ENCODE results near the gene RBM12.
"Not testable (repeated sequence)": the region's sequence is repeated elsewhere in the genome, so short reads cannot be mapped to it uniquely, and the experiment has no call there.

Gene RBM12, protein sequence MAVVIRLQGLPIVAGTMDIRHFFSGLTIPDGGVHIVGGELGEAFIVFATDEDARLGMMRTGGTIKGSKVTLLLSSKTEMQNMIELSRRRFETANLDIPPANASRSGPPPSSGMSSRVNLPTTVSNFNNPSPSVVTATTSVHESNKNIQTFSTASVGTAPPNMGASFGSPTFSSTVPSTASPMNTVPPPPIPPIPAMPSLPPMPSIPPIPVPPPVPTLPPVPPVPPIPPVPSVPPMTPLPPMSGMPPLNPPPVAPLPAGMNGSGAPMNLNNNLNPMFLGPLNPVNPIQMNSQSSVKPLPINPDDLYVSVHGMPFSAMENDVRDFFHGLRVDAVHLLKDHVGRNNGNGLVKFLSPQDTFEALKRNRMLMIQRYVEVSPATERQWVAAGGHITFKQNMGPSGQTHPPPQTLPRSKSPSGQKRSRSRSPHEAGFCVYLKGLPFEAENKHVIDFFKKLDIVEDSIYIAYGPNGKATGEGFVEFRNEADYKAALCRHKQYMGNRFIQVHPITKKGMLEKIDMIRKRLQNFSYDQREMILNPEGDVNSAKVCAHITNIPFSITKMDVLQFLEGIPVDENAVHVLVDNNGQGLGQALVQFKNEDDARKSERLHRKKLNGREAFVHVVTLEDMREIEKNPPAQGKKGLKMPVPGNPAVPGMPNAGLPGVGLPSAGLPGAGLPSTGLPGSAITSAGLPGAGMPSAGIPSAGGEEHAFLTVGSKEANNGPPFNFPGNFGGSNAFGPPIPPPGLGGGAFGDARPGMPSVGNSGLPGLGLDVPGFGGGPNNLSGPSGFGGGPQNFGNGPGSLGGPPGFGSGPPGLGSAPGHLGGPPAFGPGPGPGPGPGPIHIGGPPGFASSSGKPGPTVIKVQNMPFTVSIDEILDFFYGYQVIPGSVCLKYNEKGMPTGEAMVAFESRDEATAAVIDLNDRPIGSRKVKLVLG

DNA sequence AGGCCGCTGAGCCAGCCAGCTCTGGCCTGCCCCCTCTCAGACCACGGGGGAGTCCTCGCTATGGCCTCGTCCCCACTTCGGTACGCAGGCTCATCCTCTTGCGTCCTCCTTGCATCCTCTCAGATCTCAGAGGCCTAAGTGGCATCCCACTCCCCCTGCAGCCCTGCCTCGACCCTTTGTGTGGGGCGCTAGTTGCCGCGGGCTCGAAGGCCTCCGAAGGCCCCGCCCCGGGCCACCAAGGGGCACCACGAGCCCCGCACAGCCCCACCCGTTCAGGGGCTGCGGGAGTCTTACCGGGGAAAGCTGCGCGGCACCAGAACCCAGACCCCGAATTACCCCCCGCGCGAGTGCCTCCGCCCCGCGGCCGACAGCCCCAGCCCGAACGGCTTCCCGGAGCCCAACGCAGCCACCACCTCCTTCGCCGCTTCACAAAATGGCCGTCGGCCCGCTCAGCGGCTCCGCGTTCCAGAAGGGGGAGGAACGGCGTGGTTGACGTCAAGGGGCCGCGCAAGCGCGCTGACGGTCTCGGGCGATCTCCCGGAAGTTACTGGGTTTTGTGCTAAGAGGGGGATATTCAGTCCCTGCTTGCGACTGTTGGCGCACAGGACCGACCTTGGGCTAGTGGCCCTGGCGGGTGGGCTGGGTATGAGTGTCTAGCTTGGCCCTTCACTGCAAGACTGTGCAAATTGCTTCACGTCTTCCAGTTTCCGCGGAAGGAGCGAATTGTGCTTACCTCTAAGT is at the start of gene RBM12, which contains the start of gene CPNE1:
RBM12 (minus strand) TSS at position 435 of the 741 bp plus-strand sequence. CDS start 9,578 bp downstream, outside the sequence.
CPNE1 (minus strand) TSS at position 435 of the 741 bp plus-strand sequence. CDS start 31,977 bp downstream, outside the sequence.
- peak; percentile 90 for DNase-seq

DNA sequence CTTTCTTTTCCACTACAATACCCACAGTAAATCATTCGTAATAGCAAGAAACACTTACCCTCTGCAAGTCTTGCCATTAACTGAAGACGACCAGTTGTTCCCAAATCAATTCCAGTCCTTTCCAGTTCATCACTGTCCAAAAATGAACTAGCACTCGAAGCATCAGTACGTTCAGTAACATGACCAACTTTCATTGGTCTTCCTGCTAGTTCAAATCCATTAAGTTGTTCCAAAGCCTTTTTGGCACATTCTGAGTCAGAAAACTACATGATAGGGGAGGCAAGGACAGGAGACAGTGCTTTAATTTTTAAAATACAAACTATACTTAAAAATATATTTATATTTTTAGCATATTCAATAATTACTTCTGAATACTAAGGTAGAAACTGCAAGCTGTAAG is 49.4 kb upstream of the RBM12 start:
- no peak for DNase-seq

DNA sequence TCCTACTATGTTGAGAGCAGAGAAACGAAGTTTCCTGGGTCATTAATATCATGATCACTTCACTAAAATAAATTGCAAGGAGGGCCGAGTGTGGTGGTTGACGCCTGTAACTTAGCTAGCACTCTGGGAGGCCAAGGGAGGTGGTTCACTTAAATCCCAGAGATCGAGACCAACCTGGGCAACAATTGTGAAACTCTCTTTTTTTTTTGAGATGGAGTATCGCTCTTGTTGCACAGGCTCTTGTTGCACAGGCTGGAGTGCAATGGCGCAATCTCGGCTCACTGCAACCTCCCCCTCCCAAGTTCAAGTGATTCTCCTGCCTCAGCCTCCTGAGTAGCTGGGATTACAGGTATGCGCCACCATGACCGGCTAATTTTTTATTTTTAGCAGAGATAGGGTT is 48.4 kb upstream of the RBM12 start:
- not testable (repeated sequence) for DNase-seq

DNA sequence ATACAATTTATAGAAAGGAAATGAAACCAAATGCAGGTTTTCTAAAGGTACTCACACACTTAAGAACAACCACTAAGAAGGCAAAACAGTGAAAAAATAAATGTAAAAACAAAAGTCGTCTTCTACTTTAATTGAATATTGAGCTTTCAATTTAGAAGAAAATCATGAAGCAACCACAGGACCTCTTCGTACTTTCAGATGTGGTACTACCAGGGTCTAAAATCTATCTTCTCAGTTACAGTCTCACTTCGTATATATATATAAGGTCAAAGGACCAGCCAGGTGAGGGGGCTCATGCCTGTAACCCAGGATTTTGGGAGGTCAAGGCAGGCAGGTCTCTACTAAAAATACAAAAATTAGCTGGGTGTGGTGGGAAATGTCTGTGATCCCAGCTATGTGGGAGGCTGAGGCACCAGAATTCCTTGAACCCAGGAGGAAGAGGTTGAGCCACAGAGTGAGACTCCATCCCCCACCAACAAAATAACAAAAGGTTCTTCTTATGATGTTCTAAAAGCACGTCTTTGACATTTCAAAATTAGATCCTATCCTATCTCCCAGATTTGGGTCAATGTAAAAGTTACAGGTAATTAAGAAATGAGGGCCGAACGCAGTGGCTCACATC is 47.0 kb upstream of the RBM12 start:
- no peak for DNase-seq

DNA sequence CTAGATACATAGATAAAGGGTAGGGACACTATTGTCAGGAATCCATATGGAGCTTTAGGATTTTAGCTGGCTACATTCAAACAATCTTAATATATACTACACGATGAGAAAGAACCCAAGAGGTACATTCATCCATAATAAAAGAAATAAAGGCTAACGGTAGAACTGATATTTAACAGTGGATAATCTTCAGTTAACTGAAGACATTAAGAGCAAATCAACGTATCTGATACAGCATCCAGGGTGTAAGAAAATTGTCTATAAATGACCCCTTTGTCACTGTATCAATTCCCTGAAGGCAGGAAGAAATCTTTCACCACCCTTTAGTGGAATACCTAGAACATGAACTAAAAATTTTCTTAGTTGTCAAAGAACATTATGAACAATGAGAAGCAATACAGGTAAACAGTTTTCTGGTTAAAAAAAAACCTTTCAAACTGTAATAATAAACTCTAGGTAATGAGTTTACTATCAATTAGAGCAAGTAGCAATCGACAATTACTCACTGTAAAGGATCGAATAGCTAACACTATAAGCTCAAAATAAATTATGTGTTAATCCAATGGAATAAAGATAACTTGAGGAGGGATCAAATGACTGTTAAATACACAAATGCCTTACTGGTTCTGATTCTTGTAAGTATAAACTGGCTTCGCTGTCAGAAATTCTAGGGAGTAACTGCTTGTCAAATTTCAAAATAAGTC is 46.3 kb upstream of the RBM12 start:
- no peak for DNase-seq

DNA sequence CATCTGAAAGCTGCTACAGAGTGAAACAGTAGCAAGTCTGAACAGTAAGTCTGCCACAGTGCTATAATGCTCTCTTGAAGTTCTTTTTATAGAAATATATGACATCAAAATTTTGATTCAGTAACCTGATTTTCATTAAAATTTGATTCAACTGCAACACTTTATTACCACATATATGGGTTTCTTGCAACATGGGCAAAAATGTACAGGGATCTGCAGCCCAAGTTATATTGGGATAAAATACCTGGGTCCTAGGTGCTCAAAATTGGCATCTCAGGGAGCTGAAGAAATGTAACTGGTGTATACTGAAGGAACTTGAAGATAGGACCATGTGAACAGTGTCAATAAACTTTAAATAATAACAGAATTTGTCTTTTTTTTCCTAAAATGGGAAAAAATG is 45.3 kb upstream of the RBM12 start:
- no peak for DNase-seq

DNA sequence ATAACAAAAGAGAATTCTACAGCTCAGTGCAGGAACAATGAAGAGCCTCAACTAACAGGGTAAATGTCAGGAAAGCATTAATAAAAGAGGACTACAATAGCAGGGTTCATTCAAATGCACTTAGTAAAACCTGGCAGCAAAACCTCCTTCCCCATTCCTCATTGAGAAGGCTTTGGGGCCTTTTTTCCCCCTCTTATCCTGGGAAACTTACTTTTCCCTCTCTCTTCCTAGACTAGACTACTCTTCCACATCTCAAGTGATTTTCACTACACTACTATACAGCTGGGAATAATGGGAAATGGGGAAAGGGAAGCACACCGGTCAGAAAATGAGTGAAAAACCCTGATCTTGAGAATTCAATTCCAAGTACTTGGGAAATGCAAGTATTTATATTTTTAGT is 44.6 kb upstream of the RBM12 start:
- DNase-seq: no peak

DNA sequence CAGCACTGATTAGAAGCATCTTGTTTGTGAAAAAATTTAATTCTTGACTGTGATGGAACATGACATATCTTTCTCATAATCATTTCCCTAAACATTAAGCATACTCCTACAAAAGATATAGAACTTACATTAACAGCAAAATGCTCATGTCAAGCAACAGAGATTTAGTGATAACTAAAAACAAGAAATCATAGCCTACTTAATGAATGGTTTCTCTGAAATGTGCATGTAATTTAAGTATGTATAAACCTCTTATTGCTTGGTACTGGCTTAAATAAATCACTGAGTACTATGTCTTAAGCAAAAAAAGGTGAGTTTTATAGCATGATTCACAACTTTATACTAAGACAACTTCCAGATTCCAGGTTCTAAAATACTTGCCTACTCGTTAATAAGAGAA is 43.8 kb upstream of the RBM12 start:
- DNase-seq: no peak

DNA sequence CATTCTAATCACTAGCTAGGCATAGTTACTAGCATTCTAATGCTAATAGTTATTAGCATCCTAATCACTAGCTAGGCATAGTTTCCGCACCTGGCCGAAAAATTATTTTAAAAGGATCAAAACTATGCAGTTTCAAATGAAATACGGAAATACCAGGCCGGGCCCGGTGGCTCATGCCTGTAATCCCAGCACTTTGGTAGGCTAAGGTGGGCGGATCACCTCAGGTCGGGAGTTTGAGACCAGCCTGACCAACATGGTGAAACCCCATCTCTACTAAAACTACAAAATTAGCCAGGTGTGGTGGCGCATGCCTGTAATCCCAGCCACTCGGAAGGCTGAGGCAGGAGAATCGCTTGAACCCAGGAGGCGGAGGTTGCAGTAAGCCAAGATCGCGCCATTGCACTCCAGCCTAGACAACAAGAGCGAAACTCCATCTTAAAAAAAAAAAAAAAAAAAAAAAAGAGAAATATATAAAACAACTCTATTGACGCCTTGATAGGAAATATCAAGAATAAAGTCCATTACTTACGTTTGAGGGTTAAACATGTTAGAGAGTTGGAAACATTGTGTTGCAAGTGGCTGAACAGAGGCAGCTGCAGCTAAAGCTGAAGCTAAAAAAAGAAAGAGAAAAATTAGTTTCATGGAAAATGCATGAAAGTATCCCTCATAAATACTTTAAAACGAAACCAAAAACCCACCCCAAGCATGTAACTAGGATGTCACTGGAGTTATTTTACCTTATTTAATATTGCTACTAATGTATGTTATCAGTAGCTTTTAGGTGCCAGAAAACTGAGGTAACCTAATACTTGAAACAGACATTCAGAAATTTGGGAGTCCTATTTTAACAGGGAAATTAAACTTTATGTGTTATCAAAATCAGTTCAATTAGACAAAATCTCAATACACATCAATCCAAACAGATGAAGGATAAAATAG is 42.2 kb upstream of the RBM12 start:
- not testable (repeated sequence) for DNase-seq

DNA sequence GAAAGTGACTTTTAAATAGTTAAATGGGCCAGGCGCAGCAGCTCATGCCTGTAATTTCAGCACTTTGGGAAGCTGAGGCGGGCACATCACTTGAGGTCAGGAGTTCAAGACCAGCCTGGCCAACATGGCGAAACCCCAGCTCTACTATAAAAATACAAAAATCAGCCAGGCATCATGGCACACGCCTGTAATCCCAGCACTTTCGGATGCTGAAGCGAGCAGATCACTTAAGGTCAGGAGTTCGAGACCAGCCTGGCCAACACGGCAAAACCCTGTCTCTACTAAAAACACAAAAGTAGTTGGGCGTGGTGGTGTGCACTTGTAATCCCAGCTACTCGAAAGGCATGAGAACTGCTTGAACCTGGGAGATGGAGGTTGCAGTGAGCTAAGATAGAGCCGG is 41.2 kb upstream of the RBM12 start:
- not testable (repeated sequence) for DNase-seq

DNA sequence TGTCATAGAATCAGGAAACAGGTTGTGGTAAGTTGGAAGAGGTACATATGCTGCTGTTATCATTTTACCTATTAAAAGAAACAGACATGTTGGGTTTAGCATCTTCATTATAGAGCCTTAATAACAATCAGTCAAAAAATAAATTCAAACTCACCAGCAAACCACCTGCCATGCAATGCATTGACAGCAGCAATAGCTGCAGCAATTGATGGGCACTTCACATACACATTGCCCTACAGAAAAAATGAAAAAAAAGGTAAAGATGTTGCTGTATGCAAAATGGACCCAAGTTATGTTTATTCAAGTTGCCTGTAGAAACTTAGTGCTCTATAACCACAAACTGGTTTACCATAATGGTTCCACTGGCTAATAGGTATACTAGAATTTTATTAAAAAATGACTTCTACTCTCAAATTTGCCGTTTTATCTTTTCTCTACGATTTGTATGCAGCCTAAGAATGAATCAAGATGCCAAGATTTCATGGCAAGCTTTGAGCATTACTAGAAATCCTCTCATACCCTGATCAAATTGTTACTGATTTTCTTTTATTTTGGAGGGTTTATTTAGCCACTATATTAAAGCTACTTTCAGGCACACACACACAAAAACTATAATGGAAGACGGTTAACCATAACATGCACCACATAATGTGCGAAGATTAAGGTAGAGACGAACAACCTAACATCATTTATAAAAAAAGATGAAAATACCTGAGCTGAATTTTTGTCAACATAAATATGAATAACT is 40.0 kb upstream of the RBM12 start:
- DNase-seq: no peak

DNA sequence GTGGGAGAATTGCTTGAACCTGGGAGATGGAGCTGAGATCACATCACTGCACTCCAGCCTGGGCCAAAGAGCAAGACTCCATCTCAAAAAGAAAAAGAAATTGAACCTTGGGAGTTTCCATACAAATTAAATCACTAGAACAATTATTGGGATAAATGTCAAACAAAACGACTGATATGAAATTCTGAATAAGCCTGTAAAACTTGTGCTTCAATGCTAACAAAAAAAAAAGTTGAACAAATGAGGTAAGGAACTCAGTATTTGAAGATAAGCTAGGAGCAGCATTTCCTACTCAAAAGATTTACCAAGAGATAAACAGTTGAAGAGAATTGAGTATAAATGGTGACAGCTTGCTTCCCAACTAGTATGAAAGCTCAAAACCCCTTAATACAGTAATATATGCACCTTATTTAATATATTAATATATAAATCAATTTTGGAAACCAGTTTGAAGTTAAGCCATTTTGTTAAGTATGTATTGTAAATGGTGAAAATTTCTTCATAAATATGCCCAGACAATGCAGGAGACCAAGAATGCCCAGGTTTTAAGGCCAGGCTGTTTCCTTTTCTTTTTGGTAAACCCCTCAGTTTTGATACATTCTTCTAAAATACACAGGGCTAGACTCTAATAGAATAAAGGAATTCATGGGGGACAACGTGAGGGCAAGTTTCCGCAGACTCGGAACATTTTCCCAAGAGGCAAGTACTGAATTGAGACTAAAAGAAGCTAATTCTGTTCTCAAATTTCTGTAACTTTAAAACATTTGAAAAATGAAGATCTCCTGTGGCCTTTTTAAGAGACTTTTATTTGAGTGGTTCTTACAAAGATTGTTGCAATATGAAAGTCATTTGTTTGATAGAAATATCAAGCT is 38.4 kb upstream of the RBM12 start:
- no peak for DNase-seq

DNA sequence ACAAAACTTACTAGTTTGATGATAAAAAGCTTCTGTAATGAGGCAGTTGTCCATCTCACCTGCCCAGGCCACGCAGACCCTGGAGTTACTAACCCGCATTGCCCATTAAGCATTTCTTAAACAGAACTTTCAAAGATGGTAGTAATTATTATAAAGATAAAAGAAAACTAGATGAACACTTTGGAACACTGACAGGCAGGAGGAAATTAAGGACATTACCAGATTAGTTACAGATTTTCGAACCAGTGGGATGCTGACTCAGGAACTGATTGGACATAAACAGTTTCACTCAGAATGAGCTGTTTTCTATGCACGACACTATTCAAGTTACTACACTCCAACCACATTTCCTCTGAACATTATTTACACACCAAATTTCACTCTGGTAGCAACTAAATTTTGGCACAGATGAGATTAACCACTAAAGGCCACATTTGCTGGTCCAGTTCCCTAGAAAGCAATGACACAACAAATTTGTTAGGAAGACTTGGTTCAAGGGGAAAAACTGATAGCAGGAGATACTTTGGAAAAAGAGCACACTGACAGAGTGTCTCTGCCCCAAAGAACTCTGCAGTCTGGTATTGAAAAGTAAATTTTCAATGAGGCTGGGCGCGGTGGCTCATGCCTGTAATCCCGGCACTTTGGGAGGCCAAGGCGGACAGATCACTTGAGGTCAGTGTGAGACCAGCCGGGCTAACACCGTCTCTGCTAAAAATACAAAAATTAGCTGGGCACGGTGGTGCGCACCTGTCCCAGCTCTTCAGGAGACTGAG is 37.5 kb upstream of the RBM12 start:
- no peak for DNase-seq

DNA sequence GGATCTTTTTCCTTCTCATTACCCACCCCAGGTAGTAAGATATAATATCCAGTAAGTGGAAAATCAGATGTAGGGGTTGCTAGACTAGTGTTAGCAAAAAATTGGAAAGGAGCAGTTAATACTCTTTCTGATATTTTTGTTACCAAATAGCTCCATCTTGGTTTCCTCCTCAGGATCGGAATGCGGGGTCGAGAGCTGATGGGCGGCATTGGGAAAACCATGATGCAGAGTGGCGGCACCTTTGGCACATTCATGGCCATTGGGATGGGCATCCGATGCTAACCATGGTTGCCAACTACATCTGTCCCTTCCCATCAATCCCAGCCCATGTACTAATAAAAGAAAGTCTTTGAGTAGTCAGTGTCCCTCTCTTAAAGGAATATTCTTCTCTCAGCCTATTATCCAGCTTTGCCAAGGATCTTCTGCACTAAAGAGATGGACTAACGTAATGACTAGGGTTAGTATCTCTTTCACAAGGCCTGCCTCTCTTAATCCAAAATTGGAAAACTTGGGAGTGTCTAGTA is 36.0 kb upstream of the RBM12 start:
- DNase-seq: no peak

DNA sequence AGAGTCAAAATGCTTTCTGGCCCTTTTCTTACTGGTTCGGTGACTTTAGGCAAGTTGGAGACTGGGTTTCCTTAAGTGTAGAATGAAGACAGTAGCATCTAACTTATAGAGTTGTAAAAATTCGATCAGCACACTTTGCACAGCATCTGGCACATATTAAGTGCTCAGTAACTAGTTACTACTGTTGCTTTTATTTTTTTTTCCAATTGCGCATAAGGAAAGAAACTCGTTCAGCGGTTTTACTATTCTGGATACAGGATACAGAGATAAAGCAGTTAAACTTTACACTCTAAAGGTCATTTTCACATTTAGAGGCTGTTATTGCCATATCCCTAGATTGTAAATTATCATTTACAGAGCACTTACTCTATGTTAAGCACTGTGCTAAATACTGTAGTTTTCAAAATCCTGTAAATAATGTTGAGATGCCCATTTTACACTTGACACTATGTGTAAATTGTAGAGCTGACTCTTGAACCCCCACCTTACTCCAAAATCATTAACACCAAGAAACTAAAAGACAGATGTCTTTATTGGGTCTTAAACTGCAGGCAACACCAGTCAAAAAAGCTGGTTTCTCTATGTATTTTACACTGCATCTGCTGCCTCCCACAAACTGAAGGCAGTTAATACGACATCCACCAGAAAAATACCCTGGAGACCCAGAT is 35.4 kb upstream of the RBM12 start:
- DNase-seq: no peak

DNA sequence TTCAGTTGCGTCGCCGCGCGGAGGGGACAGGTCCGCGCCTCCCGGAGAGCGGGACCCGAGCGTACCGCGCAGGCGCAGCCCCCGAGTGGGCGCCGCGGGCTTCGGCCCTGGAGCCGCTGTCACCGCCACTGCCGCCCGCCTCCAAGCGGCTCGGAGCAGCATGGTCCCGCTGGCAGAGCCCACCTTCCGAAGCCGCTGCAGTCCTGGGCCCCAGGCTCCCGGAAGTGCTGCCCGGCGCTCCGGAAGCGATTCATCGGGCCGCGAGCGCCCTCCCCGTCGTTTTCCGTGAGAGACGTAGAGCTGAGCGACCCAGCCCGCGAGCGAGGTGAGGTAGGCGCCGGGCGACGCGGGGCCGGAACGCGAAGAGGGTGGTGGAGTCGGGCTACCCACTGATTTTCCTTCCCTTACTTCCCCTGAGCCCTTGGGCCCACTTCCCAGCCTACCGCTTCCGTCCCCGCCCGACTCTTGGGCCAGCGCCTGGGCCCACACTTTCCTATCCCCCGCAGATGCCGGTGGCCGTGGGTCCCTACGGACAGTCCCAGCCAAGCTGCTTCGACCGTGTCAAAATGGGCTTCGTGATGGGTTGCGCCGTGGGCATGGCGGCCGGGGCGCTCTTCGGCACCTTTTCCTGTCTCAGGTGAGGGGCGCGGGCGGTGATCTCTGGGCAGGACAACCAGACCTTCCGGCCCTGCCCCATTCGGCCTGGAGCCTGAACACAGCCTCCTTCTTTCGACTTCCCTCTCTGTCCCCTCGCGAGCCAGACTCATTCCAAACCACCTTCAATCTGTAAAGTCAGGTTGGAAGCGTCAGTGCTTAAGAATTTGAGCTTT is 34.6 kb upstream of the RBM12 start, which contains the start of the genes NFS1 and ROMO1:
NFS1 (minus strand) TSS at position 226 of the 830 bp plus-strand sequence; CDS start at position 162, 64 bp downstream.
ROMO1 (plus strand) TSS at position 279 of the 830 bp plus-strand sequence; CDS start at position 507, 228 bp downstream.
- DNase-seq: peak; percentile 79

Data from NCI-H526 treated with DMSO at 0.1 percent for 48 hours (cell line).